Activated CD8-positive, alpha-beta memory T cell treated with anti-CD3 and anti-CD28 coated beads for 4 hours (primary cell): ENCODE data around the gene PLCB1.

Experiments
- DNase-seq, 2 donors: peaks; one replicate each; pipeline ENCODE4 v3.0.0-alpha.2; 2020; ENCODE audit warnings: low read depth in 2 of 2

Gene PLCB1

DNA sequence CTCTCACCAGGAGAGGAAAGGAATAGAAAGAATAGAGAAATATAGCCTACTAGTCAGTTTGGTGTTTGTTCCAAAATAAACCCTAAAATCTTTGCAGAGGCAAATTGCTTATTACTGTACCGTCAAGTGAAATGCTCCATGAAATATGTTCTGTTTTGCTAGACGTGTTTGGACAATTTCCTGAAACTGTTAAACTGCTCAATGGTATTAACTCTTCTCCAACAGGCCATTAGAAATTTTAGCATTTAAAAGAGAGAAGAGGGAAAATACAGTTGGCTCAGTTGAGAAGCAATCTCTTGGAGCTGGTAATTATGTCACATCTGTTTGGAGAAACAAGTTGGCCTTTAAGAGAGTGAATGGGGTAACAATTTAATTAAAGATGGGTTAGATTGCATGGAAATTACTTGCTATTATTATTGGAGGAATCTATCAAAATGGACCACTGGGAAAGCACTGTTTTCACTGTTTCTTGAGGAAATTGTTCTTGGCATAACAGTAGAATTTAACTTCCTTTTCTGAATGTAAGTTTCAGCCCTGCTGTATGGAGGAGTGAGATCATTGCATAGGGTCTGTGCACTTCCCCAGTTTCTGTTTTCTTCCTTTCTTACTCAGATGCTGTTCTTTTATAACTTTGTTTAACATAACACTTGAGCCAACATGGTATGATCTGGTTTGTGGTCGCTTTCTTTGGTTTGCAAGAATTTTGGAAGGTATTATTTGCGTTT is 373.6 kb downstream of the PLCB1 start:
- DNase-seq: no peak

DNA sequence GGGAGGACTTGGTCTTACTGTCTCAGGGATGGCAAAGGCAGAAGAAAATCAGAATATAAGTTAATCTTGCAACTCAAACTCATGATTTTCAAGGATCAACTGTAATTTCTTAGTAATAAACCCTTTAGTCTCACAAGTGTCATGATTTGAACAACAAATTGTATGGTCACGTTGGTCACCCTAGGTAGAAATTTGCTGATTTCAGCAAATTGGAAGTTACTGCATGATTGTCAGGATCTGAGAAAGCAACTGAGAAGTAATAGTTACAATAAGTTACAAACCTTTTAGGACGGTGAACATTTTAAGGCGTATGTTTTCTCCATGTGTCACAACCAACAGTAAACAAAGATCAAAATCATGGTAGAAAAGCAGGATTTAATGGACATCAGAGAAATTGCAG is 375.2 kb downstream of the PLCB1 start:
- DNase-seq: no peak

DNA sequence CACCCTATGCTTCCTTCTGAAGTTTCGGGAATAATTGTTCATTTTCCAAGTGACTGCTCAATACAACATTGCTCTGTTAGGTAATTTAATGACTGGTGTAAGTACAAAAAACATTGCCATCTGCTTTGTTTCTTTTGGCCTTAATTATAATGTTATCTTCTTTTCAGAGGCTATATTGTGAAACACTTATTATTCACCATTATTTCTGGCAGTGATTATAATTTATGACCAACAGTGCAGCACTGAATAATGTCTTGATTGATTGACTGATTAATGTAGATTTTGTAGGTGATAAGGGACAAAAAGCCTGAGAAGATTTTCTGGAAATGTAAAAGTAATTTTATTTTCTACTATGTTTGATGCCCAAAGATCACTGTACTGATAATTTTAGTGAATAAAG is 377.7 kb downstream of the PLCB1 start:
- no peak for DNase-seq

DNA sequence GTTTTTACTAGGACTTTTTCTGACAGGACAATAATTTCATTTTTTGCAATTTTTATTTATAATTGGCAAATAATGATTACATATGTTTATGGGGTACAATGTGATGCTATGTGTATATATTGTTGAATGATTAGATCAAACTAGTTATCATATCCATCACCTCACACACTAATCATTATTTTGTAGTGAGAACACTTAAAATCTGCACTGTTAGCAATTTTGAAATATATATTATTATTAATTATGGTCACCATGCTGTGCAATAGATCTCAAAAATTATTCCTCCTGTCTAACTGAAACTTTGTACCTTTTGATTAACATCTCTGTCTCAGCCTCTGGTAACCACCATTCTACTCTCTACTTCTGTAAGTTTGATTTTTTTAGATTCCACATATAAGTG is 378.7 kb downstream of the PLCB1 start:
- DNase-seq: no peak

DNA sequence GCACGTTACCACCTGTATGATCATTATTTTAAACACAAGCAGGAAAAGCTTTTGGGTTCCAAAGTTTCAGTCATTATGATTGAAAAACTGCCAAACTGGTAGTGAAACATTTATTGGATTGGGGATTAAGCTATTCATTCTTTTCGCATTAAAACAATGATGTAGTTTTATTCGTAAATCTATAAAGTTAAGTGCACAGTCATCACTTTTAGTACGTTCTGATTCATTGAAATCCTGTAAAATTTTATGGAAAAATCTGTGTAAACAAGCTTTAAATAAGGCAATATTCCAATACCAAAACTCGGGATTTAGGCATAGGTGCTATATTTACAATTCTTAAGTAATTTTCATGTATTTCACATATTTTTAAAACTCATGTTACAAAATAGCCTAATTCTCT is 379.9 kb downstream of the PLCB1 start:
- DNase-seq: no peak

DNA sequence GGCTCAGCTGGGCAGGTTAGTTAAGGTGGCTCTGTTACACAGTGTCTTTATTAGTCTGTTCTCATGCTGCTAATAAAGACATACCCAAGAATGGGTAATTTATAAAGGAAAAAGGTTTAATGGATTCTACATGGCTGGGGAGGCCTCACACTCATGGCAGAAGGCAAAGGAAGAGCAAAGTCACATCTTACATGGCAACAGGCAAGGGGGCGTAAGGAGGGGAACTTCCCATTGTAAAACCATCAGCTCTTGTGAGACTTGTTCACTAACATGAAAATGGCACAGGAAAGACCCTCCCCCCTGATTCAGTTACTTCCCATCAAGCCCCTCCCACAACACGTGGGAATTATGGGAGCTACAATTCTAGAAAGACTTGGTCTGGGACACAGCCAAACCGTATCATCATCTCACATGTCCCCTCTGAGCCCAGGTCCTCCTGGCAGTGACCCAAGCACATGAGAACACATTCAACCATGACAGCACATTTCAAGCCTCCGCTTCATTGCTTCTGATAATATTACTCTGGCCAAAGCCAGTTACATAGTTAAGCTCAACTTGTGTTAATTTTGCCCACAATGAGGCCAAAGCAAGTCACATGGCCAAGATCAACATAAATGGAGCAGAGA is 383.9 kb downstream of the PLCB1 start:
- DNase-seq: no peak

DNA sequence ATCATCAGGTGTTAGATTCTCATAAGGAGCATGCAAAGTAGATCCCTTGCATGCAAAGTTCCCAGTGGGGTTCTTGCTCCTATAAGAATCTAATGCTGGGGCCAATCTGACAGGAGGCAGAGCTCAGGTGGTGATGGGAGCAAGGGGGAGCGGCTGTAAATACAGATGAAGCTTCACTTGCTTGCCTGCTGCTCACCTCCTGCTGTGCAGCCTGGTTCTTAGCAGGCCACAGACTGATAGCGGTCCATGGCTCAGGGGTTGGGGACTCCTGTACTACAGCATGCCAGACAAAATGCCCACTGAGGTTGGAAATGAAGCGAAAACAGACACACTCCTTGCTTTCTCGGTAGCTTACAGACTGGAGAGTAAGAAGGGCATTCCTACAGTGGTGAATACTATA is 386.8 kb downstream of the PLCB1 start:
- DNase-seq: no peak

DNA sequence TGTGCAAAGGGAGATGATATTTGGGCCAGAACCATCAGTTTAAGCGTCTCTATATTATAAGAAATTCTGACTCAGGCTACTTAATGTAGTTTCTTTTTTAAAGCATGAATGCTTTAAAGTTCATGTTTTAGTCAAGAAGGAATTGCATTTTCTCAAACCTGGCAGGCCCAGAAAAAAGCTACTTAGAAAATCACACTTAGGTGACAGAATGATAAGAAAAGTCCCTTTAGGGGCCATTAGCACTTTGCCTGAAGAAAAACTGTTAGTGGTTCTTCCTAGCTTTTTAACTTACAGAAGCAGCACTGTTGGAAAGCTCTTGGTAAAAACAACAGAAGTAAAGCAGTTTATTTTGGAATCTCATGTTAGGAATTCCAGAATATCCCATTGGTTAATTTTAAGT is 387.8 kb downstream of the PLCB1 start:
- no peak for DNase-seq

DNA sequence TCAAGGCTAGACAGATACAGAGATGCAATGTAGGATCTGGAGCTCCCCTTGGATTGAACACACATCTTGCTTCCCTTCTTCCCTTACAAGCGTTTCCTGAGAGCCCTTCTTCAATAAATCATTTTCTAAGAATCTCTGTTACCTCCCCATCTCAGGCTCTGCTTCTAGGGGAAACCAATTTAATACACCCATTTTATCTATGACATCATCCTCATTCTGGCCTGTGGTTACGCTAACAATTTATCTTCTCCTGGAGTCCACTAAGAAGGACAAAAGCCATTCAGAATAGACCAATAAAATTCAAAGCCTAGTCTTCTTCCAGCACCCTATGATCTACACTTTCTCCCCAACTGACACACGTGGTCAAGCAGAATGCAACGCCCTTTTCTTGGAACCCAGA is 390.1 kb downstream of the PLCB1 start:
- no peak for DNase-seq

DNA sequence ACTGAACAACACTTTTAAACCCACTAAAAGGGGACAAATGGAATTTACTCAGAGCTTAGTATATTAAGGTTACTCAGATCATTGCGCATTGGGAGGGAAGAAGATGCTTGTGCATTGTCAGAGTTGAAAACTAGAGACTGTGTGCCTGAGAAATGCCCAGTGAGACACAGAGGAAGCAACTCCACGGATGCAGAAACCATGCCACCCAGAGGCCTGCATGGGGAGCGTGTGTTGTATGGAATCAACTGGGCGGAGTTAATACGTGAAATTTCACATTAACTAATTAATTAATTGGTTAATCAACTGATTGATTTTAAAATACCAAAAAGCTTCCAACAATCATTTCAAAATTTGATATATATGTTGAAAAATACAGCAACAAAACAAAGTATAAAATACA is 391.6 kb downstream of the PLCB1 start:
- no peak for DNase-seq

DNA sequence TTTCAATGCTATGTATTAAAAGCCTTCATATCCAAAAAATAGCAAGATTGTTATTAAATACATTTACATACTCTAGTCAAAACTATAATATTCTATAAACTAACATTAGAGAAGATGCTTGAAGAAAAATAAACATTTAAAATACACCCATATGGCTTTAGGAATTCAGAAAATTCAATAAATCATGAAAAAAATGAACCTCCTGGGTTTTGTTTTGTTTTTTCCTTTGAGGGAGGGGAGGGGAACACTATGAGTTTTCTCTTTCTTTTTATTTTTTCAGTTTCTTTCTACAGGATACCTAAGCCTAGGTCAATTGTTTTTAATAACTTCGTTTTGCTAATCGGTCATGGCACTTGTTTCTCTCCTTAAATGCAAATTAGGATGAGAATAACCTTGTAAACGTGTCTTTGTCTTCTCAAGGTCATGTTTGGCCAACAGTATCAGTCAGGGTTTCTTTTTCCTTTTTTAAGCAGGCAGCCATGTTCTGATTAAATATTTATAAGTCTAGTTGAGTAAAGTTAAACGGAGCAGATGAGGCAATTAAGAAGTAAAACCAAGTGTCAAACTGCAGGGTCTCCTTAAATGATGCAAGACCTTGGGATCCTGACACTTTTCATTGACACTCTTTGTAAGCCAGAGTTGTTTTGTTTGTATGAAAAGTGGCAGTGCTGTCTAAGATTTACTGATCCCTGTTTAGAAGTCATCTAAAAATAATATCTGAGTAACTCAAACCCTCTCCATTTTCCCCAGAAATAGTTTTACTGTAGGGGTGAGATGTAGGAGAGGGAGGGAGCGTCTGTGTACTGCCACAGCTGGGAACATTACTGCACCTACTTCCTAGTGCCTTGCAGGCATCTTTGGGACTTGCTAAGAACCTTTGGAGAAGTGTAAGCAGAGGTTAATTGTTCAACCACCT is 392.3 kb downstream of the PLCB1 start:
- DNase-seq: no peak

DNA sequence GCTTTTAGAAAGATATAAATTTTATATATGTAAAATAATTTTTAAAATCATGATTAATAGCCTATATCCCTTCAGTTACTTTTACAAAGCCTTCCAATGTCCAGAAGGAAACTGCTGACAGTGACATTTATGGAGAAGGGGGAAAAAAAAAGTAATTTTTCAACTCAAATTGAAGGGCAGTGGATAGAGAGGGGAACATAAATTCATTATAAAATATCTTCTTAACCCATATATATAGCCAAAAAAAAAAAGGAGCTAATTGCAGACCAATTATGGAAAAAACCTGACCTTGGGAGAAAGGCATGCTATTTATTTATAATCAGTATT is 392.9 kb downstream of the PLCB1 start:
- no peak for DNase-seq

DNA sequence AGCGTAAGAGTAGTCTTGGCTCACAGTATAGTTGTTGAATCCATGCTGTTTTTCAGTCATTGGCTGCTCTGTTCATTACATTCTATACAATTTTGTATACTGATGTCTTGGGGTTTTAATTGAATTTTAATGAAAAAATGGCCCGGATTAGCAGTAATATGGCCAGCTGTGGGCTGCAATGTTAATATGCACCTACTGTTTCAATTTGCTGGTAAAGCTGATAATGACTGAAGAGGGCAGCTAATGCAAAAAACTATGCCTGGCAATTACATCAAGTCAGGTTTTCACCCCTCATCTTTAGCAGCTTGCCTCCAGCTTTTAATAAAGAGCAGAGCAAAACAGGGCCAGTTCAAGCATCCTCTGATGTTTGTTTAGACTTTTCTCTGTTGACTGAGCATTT is 394.5 kb downstream of the PLCB1 start:
- DNase-seq: no peak

DNA sequence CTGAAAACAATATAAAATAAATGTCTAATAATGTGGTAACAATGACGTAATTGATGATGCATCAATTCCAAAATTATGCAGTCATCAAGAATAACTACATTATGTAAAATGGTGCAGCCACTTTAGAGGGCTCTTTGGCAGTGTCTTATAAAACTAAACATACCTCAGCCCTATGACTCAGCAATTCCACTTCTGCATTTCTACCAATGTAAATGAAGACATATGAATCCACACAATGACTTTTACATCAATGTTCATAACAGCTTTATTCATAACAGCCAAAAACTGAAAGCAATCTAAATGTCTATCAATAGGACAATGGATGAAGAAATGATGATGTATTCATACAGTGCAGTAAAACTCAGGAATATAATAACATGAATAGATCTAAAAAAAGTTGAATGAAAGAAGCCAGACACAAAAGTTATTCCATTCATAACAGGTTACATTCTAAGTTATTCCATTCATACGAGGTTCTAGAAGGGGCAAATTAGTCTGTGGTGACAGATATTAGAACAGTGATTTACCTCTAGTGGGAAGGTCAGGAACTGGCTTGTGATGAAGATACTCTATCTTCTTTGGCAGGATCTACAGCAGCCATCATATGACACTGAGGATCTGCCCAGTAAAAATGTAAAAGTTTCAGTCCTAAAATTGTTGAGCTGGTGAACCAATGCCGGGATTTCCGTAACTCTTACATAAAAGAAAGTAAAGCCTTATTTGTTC is 396.1 kb downstream of the PLCB1 start:
- no peak for DNase-seq

DNA sequence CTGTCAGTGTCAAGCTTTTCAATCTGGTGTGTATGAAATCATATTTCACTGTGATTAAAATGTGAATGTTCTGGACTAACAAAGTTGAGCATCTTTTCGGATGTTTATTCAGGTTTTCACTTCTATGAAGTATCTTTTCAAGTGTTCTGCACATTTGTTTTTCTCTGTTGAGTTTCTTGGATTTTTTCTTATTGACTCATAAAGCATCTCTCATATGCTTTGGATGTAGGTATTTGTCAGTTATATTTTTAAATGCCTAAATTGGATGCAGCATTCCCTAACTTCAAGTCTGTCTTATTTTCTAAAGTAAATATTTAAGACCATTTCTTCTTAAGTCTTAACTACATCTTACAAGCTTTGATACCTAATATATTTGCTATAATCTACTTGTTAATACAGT is 398.0 kb downstream of the PLCB1 start:
- DNase-seq: no peak

DNA sequence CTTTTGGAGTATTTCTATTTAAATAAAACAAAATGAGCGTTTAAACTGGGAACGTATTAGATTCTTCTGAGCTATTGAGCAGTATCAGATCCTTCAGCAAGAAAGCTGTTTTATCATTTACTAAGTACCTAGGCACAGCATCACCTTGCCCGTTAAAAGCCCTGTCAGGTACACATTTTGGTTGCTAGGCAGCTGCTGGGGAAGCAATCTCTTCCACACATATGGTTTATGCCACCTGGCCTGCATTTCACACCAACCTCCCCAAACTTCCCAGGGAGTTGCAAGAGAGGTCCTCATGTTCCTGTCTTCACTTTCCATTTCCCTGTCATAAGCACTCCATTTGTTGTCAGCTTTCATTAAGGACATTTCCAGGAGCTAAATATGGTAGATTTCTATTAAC is 400.1 kb downstream of the PLCB1 start:
- DNase-seq: no peak

DNA sequence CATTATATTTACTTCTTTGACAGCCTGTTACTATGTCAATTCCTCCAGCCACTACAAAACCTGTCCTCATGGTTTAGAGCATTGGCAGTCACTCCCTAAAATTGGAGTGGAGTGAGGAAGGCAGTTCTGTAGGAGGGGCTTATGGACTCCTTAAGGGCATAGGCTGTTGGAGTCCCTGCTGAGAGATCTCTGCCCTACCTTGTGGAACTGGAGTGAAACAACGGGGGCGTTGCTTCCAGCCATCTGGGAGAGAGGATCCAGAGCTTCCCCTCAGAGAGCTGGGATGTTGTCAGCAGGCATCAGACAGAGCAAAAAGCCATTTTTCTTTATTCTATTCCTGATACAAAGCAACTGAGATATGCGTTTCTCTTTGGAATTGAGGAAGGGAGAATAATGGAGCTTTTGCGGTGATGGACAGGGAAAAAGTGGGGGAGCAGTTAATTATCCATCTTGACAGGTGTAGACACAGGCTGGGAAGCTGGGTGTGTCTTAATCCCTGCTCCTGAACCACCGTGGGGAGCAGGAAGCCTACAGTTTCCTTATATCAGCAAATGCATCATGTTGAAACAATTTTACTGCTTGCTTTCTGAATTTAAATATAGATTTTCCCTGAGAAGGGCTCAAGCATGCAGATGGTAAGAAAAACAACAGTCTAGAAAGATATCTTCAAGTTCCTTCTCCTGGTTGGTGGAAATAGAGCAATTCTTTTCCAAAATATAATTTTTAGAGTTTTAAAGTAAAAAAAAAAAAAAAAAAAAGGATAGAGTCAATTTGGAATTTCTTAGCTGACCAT is 402.5 kb downstream of the PLCB1 start:
- no peak for DNase-seq

DNA sequence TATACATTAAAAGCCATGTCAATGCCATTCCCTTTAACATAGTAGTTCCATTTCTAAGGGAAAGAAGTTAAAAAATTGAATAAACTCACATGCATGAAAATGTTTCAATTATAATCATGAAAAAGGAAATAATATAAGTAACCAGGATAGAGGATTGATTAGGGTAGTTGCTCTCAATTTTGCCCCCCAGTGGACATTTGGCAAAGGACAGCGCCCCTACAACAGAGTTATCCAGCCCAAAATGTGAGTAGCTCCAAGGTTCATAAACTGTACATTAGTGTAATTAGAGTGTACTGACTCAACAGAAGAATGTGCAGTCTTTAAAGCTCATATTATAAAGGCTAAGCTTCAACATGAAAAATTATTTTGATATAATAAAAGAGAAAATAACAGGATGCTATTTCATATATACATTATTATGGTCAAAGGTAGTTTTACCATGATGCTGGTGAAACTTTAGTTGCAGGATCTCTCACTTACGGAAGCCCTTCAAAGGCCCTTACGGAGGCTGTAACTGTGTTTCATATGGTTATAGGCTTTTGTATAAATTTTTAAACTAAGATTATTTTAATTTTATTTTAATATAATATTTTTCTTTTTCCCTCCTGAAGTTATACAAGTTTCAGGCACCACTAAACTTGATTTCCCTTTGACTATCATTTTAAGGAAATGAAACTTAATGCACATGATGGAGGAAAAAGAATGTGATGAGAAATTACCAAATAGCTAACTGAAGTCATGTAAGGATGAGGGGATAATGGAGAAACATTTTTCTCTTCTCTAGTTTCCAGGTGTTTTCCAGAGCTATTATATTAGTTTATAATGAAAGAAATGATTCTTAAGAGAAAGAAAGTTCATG is 403.6 kb downstream of the PLCB1 start:
- DNase-seq: no peak

DNA sequence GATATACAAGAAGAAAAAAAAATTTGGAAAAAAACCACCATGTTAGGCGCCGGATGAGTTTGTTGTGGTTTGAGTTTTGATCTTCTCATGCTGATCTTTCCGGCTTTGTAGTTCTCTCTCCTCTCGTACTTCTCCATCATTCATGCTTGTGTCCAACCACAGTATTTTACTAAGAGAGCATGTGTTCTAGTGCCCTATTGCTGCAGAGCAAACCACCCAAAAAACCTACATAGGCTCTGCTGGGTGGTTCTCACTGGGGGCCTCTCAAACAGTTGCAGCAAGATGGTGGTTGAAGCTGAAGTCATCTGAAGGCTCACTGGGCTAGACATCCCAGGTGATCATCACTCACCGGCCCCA is 404.2 kb downstream of the PLCB1 start:
- no peak for DNase-seq

DNA sequence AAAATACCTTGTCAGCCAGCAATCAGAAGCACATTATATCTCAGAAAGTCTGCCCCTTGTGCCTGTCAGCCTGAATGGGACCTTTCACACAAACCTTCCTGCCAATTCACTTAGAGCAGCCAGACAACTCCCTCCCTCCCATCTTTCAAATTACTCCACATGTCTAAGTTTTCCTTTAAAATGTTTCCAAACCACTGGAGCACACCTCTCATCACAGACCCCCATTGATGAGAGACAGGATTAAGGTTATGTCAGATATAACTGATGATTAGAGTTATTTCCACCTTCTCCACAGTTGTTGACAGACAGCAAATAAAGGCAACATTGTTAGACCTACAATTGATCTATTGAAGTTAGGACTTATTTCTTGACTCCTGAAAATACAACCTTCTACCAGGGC is 408.4 kb downstream of the PLCB1 start:
- DNase-seq: no peak

DNA sequence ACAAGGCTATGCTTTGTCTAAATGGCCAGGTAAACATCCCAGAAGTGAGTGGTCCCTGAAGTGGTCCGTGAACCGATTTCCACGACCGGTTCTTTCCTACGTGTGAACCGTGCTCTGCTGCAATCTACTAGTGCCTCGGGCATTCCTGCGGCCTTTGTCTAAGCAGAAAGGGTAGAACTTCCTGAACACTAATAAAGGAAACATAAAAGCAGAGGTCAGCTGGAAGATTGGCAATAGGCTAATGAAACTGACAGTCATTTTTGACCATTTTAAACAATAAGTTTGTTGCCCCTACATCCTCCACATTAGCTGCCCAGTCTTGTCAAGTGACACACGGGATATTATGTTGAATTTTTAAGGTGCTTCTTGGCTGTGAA is 410.0 kb downstream of the PLCB1 start:
- DNase-seq: no peak
